GM12892 (cell line): ENCODE results near the gene NOA1.

Source experiments
- POLR2A ChIP-seq: IDR thresholded peaks from 2 replicates; pipeline ENCODE4 v1.6.1; 2011; ENCODE audit warnings: low read depth, low read length, control low read depth
- POLR2AphosphoS5 ChIP-seq: IDR thresholded peaks from 2 replicates; pipeline ENCODE4 v1.6.1; 2011; ENCODE audit warnings: low read depth, low read length, control low read depth
- TAF1 ChIP-seq: IDR thresholded peaks from 2 replicates; pipeline ENCODE4 v1.6.1; 2011; ENCODE audit warnings: low read depth, mild to moderate bottlenecking, control low read depth, low read length, borderline replicate concordance

- no peak for TF ChIP-seq POLR2A
- TF ChIP-seq TAF1: no peak
- TF ChIP-seq POLR2AphosphoS5: no peak
Observed at GRCh38 chr4:56959100-56959499, 18.3 kb downstream of the NOA1 start.
